Stimulated activated CD8-positive, alpha-beta memory T cell treated with anti-CD3 and anti-CD28 coated beads, Interleukin-4, amount 100 ng/mL, for 48 hours (primary cell): Measurements from ENCODE around the gene SRSF9.
A peak's percentile ranks its signal among the peaks of the same experiment; 100 is the strongest.
"Not testable (repeated sequence)": the region's sequence is repeated elsewhere in the genome, so short reads cannot be mapped to it uniquely, and the experiment has no call there.

Experiments used
- DNase-seq: peaks from one replicate; pipeline ENCODE4 v3.0.0-alpha.2; 2020

SRSF9 gene

DNA sequence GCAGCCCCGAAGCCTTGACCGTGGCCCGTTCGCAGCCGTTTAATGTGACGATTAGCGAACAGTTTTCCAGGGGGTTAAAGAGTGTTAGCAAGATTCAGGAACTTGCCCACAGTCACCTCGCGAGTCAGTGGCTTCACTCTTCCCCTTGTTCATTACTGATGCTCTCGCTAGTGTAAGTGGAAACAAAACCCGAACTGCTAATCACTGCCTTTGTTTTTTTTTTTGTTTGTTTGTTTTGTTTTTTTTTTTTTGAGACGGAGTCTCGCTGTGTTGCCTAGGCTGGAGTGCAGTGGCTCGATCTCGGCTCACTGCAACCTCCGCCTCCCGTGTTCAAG is 22.7 kb downstream of the SRSF9 start:
- DNase-seq = not testable (repeated sequence)

DNA sequence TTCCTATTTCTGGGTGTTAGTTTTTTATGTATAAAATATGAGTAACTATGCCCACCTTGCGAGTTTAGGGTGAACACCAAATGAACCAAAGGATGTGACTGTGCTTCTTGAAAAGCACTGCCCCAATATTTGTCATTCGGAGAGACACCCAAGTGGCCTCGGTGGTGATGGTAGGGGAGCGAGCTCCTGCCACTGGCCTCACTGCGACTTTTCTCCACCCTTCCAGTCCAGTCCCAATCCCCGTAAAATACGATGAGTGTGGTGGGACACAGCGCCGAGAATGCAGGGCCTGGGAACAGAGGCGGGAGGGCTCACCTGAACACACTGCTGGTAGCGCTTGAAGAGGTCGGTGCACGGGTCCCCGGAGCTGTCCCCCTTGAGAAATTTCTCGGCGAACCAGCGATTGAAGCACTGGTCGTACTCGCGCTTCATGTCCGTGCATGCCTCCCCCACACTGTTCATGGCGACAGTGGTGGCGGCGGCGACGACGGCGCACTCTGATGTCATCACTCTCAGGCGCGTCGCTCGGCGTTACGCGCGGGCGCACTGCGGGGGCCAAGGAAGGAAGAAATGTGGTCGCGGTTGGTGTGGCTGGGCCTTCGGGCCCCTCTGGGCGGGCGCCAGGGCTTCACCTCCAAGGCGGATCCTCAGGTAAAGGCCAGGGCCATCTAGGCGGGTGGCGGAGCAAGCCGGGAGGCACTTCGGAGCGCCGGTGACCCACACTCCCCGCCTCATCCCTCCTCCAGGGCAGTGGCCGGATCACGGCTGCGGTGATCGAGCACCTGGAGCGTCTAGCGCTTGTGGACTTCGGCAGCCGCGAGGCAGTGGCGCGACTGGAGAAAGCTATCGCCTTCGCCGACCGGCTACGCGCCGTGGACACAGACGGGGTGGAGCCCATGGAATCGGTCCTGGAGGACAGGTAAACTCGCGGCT is 23.4 kb downstream of the SRSF9 start, which contains the start of the genes GATC and TRIAP1:
TSS of gene GATC (plus strand) at position 534 of the 933 bp plus-strand sequence. CDS start at position 571, 37 bp downstream.
TSS of gene TRIAP1 (minus strand) at position 474 of the 933 bp plus-strand sequence. CDS start at position 462, 12 bp downstream.
- peak; percentile 96 for DNase-seq

DNA sequence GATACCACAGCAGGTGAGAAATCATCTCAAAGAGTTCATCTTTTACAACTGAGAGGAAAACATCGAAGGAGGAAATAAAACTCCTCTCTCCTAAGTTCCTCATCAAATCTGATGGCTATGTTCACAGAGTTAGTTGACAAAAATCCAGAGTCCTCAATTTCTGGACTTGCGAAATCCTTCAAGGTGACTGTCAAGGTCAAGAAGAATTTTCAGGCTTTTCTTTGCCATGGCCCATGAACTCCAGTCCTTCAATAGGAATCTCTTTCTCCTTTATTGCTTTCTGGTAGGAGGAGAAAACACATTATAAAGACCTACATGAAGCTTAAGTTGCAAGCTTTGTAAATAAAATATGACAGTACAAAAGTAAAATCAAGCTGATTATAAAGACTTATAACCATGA is 24.9 kb downstream of the SRSF9 start:
- no peak for DNase-seq

GRCh38 chr12:120439646-120440247 is 29.8 kb downstream of the SRSF9 start:
- DNase-seq = peak; percentile 80

- DNase-seq = no peak
Observed at GRCh38 chr12:120438495-120439198, 30.9 kb downstream of the SRSF9 start.

GRCh38 chr12:120437735-120438494 is 31.6 kb downstream of the SRSF9 start, which contains the start of gene COX6A1:
COX6A1 (plus strand) TSS chr12:120438113; CDS start chr12:120438127, 14 bp downstream.
- DNase-seq = peak; percentile 98

DNA sequence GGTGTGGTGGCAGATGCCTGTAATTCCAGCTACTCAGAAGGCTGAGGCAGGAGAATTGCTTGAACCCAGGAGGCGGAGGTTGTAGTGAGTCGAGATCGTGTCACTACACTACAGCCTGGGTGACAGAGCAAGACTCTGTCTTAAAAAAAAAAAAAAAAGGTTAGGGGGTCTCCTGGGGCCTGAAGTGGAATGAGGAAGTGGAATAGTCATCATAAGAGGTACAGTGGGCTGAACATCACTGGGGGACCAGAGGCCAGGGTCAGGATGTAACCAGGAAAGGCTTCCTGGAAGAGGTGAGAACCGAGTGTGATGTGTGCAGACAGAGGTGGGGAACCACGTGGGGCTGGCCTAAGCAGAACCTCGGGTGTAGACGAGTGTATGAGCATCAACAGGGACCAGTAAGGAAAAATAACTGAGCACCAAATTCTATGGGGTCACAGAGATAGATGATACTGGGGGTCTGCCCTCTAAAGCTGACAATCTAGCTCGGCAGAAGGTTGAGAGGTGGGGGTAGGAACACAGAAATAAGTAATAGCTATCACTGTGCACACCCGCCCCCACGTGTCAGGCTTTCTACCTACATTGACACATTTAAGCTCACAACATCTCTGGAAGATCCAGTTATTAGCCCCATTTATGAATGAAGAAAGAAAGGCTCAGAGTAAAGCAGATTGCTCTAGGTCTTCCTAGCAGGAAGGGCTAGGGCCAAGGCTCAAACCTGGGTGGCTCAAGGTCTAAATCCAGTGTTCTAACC is 36.6 kb downstream of the SRSF9 start:
- no peak for DNase-seq

GRCh38 chr12:120429368-120429767 is 40.2 kb downstream of the SRSF9 start:
- no peak for DNase-seq

DNA sequence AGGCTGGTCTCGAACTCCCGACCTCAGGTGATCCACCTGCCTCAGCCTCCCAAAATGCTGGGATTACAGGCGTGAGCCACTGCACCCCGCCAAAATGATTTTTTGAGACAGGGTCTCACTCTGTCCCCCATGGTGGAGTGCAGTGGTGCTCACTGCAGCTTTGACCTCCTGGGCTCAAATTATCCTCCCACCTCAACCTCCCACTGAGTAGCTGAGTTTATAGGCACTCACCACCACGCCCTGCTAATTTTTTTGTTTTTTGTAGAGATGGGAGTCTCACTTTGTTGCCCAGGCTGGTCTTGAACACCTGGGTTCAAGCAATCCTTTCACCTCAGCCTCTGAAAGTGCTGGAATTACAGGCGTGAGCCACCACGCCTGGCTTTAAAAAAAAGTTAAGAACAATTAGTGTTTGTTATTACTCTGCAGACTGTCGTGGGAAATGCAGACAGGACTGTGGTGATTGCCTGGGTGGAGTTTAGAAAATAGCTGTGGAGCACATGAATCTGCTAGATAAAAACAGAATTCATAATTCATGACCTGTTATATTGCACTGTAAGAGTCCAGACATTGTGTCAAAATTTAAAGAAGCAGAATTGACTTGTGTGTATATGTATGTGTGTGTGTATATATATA is 40.8 kb downstream of the SRSF9 start:
- no peak for DNase-seq

GRCh38 chr12:120425797-120426196 is 43.8 kb downstream of the SRSF9 start:
- no peak for DNase-seq

- DNase-seq = no peak
Observed at GRCh38 chr12:120422892-120423456, 46.6 kb downstream of the SRSF9 start.

DNA sequence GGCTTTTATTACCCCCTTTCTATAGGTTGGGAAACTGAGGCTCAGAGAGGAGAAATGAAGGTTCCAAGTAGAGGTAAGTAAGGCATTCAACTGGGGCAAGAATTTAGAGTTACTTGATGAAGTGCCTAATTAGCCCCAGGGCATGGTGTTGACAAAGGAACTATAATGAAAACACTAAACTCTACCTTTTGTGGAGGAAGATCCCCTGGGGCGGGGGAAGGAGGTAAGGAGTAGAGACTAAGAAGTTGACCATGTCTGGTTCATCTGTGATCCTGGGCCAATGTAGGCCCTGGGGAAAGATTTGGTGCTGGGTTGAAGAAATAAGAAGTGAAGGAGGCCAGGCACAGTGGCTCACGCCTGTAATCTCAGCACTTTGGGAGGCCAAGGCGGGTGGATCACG is 47.8 kb downstream of the SRSF9 start:
- no peak for DNase-seq

DNA sequence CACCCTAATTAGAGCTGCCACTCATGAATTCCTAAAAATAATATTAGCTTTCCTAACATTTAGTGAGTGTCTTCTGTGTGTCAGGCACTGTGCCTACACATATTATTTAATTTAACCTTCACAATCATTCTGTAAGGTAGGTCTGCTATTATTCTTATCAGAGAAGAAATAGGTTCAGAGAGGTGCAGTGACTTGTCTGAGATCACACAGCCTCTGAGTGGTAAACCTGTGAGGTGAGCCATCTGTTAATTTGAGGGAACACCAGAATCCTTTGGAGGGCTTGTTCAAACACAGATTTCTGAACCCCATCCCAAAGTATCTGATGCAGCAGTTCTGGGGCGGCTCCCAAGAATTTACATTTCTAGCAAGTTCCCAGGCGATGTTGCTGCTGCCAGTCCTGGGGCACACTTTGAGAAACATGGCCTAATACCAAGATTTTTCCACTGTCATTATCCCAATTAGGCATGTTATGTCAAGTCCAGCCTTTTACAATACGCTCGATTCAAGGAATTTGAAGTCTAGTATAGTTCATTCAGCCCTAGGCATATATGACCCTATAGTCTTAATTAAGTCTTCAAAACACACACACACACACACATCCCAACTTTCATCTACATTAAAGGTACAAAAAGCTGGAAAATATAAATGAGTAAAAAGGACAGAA is 51.5 kb downstream of the SRSF9 start:
- DNase-seq = no peak

- no peak for DNase-seq
Observed at GRCh38 chr12:120416490-120417216, 52.9 kb downstream of the SRSF9 start.

- DNase-seq = no peak
Observed at GRCh38 chr12:120413901-120414695, 55.5 kb downstream of the SRSF9 start.

- no peak for DNase-seq
Observed at GRCh38 chr12:120412421-120412820, 57.1 kb downstream of the SRSF9 start.
